HepG2 (cell line): Measurements from ENCODE around the gene RASSF4. TPM values are rescaled to one million over a fixed set of nuclear protein-coding genes. Genes with fewer than 3 reads are reported as not detected.

Experiments
- ATAC-seq: fragments of 200-7000 bp; cut with Tn5 transposase; 3 replicates; pipeline ENCODE4 v1.9.1; 2020; ENCODE audit warnings: mild to moderate bottlenecking, moderate library complexity
- BruUV-seq: library from RNA; stranded (reverse); fragments of 400-500 nt; replicated peaks from 2 replicates; lab custom pipeline; 2021; lab: Mats Ljungman, UMichigan
- CTCF ChIA-PET: fragments of 300-600 bp; formaldehyde crosslinking; extraction: SDS; loops from one replicate; lab custom pipeline; 2021; ENCODE audit warnings: low total read pairs, inconsistent platforms, low intra/inter-chr PET ratio; lab: Yijun Ruan, JAX
- POLR2A ChIA-PET: fragments of 350-600 bp; sonication (Branson Sonifier 250); formaldehyde crosslinking; loops from one replicate; lab custom pipeline; 2020; ENCODE audit warnings: antibody characterized with exemption, inconsistent platforms; lab: Yijun Ruan, JAX
- DNase-seq: peaks from one replicate; pipeline ENCODE4 v3.0.0-alpha.2; 2015; ENCODE audit warnings: low spot score
- FAIRE-seq: peaks from 3 replicates; lab custom pipeline; 2011; peaks lifted over from hg19 to GRCh38; lab: Jason Lieb, UNC
- H2AFZ ChIP-seq: one replicate; pipeline ENCODE4 v1.6.1; 2011; ENCODE audit warnings: low read length, inconsistent platforms
- H3K27ac ChIP-seq: fragments of 300-600 bp; 3 replicates; pipeline ENCODE4 v1.8.0; 2011; ENCODE audit warnings: mixed run types, mild to moderate bottlenecking, mixed read lengths, low read length, inconsistent platforms; ENCODE audit not compliant: insufficient read depth; ENCODE audit errors: extremely low read length
- H3K27me3 ChIP-seq, 2 experiments: fragments of 200-600 bp in 1 of 2; 2 replicates in 1 of 2; 3 replicates in 1 of 2; pipeline versions ENCODE4 v1.6.0 to v1.8.0; 2011; ENCODE audit warnings: low read length in 2 of 2, mild to moderate bottlenecking in 2 of 2, moderate library complexity in 2 of 2, inconsistent platforms in 1 of 2; ENCODE audit not compliant: insufficient read depth in 2 of 2, control insufficient read depth in 1 of 2
- H3K36me3 ChIP-seq, 2 experiments: fragments of 200-600 bp in 1 of 2; replicated peaks in 1 of 2; 2 replicates in 1 of 2; 3 replicates in 1 of 2; pipeline versions ENCODE4 v1.5.1 to v1.8.0; 2011; ENCODE audit warnings: low read length in 2 of 2, inconsistent platforms in 1 of 2; ENCODE audit not compliant: insufficient read depth in 2 of 2, control insufficient read depth in 1 of 2
- H3K4me1 ChIP-seq: 2 replicates; pipeline ENCODE4 v1.5.1; 2012; ENCODE audit warnings: low read length, inconsistent platforms; ENCODE audit not compliant: insufficient read depth
- H3K4me2 ChIP-seq: 2 replicates; pipeline ENCODE4 v1.6.0; 2011; ENCODE audit warnings: low read depth, low read length, inconsistent platforms
- H3K4me3 ChIP-seq, 3 experiments: fragments of 200-600 bp in 1 of 3; sonication (generic), shearing (Covaris generic) in 1 of 3; replicated peaks in 1 of 3; 2 replicates each; pipeline ENCODE4 v1.5.1; 2011 to 2016; ENCODE audit warnings: low read length in 3 of 3, inconsistent platforms in 2 of 3, low read depth in 2 of 3, mild to moderate bottlenecking in 2 of 3, control low read depth in 1 of 3, mixed read lengths in 1 of 3; ENCODE audit not compliant: insufficient read depth in 1 of 3
- H3K79me2 ChIP-seq: one replicate; pipeline ENCODE4 v1.6.1; 2011; ENCODE audit warnings: low read length, inconsistent platforms; ENCODE audit not compliant: insufficient read depth
- H3K9ac ChIP-seq: 2 replicates; pipeline ENCODE4 v1.6.0; 2011; ENCODE audit warnings: mild to moderate bottlenecking, low read depth, low read length, inconsistent platforms; ENCODE audit not compliant: insufficient read depth
- H3K9me3 ChIP-seq: 2 replicates; pipeline ENCODE4 v1.5.1; 2012; ENCODE audit warnings: mild to moderate bottlenecking, low read length
- H4K20me1 ChIP-seq: 2 replicates; pipeline ENCODE4 v1.6.0; 2011; ENCODE audit warnings: inconsistent platforms, mild to moderate bottlenecking, low read length, moderate library complexity; ENCODE audit not compliant: insufficient read depth
- CBX1 ChIP-seq: IDR thresholded peaks from one replicate; pipeline ENCODE4 v1.6.1; 2016; ENCODE audit warnings: antibody characterized with exemption, low read depth
- CCDC6 ChIP-seq: sonication (generic); formaldehyde crosslinking; IDR thresholded peaks from 2 replicates; pipeline ENCODE4 v1.8.1; 2022; ENCODE audit warnings: mild to moderate bottlenecking, missing genetic modification reagents, moderate library complexity
- DNMT1 ChIP-seq: sonication (generic); formaldehyde crosslinking; IDR thresholded peaks from 2 replicates; pipeline ENCODE4 v1.5.1; 2020; ENCODE audit warnings: mild to moderate bottlenecking, missing genetic modification reagents
- EEA1 ChIP-seq: sonication (generic); formaldehyde crosslinking; IDR thresholded peaks from 2 replicates; pipeline ENCODE4 v1.5.1; 2020; ENCODE audit warnings: mild to moderate bottlenecking, missing genetic modification reagents, borderline replicate concordance
- FOXC1 ChIP-seq: sonication (generic); formaldehyde crosslinking; IDR thresholded peaks from 2 replicates; pipeline ENCODE4 v1.8.0; 2022; ENCODE audit warnings: mild to moderate bottlenecking, missing genetic modification reagents, borderline replicate concordance
- FOXM1 ChIP-seq: sonication (generic); formaldehyde crosslinking; IDR thresholded peaks from 2 replicates; pipeline ENCODE4 v1.5.0; 2020; ENCODE audit warnings: missing genetic modification reagents
- FOXP1 ChIP-seq, 2 experiments: fragments of 450-650 bp in 1 of 2; IDR thresholded peaks; 2 replicates each; pipeline ENCODE4 v1.6.1; 2017 to 2018; ENCODE audit warnings: antibody characterized with exemption in 1 of 2
- JUNB ChIP-seq: sonication (generic); formaldehyde crosslinking; IDR thresholded peaks from 2 replicates; pipeline ENCODE4 v1.8.0; 2022; ENCODE audit warnings: missing genetic modification reagents, mild to moderate bottlenecking, borderline replicate concordance
- KDM1A ChIP-seq: IDR thresholded peaks from 2 replicates; pipeline ENCODE4 v1.6.1; 2016; ENCODE audit warnings: missing compliant biosample characterization
- NBN ChIP-seq: fragments of 450-650 bp; conservative IDR thresholded peaks from 2 replicates; pipeline ENCODE4 v1.6.1; 2017
- NFIC ChIP-seq: IDR thresholded peaks from 2 replicates; pipeline ENCODE4 v1.6.1; 2012; ENCODE audit warnings: mild to moderate bottlenecking, low read length, inconsistent platforms
- PHB2 ChIP-seq: fragments of 450-650 bp; IDR thresholded peaks from 2 replicates; pipeline ENCODE4 v1.6.1; 2018; ENCODE audit not compliant: partially characterized antibody
- PLSCR1 ChIP-seq: sonication (generic); formaldehyde crosslinking; IDR thresholded peaks from 2 replicates; pipeline ENCODE4 v1.5.0; 2020; ENCODE audit warnings: missing genetic modification reagents, mild to moderate bottlenecking, borderline replicate concordance
- RAD21 ChIP-seq: fragments of 450-650 bp; formaldehyde crosslinking; IDR thresholded peaks from 2 replicates; pipeline ENCODE4 v1.5.0; 2020; ENCODE audit warnings: mild to moderate bottlenecking
- SAFB2 ChIP-seq: sonication (generic); formaldehyde crosslinking; IDR thresholded peaks from 2 replicates; pipeline ENCODE4 v1.5.1; 2020; ENCODE audit warnings: missing genetic modification reagents, low read depth, mild to moderate bottlenecking, borderline replicate concordance
- ZFP36 ChIP-seq: fragments of 150-350 bp; IDR thresholded peaks from 2 replicates; pipeline ENCODE4 v1.6.1; 2018; ENCODE audit warnings: borderline replicate concordance, low read length, low read depth; ENCODE audit not compliant: partially characterized antibody
- ZMAT3 ChIP-seq: sonication (generic); formaldehyde crosslinking; conservative IDR thresholded peaks from 2 replicates; pipeline ENCODE4 v1.7.0; 2021; ENCODE audit warnings: missing genetic modification reagents
- ZNF136 ChIP-seq: sonication (generic); formaldehyde crosslinking; IDR thresholded peaks from 2 replicates; pipeline ENCODE4 v1.8.1; 2022; ENCODE audit warnings: low read depth, mild to moderate bottlenecking, moderate library complexity, missing genetic modification reagents
- ZNF235 ChIP-seq: sonication (generic); formaldehyde crosslinking; IDR thresholded peaks from 2 replicates; pipeline ENCODE4 v1.8.1; 2023; ENCODE audit warnings: mild to moderate bottlenecking, missing genetic modification reagents, borderline replicate concordance
- ZNF275 ChIP-seq: sonication (generic); formaldehyde crosslinking; IDR thresholded peaks from 2 replicates; pipeline ENCODE4 v1.8.0; 2022; ENCODE audit warnings: missing genetic modification reagents, mild to moderate bottlenecking, inconsistent platforms, borderline replicate concordance
- ZNF335 ChIP-seq: sonication (generic); formaldehyde crosslinking; IDR thresholded peaks from 2 replicates; pipeline ENCODE4 v1.4.0; 2020; ENCODE audit warnings: missing genetic modification reagents
- ZNF44 ChIP-seq: sonication (generic); formaldehyde crosslinking; IDR thresholded peaks from 2 replicates; pipeline ENCODE4 v1.5.1; 2020; ENCODE audit warnings: mild to moderate bottlenecking, missing genetic modification reagents
- ZNF441 ChIP-seq: sonication (generic); formaldehyde crosslinking; IDR thresholded peaks from 2 replicates; pipeline ENCODE4 v1.7.0; 2021; ENCODE audit warnings: missing genetic modification reagents, borderline replicate concordance
- ZNF773 ChIP-seq: sonication (generic); formaldehyde crosslinking; IDR thresholded peaks from 2 replicates; pipeline ENCODE4 v1.4.0; 2020; ENCODE audit warnings: missing genetic modification reagents, borderline replicate concordance
- WGBS: methylation state at CpG from one replicate; pipeline ENCODE4 v1.1.6; 2017; ENCODE audit warnings: low lambda C conversion rate; 5-methylcytosine and 5-hydroxymethylcytosine counted together
- in situ Hi-C: cut with HindIII; loops from 2 replicates; pipeline ENCODE4 v1.10.0; 2017; ENCODE audit warnings: low pct_unique_long_range_greater_than_20kb; ENCODE audit not compliant: extremely low pct_ligation_motif_present
- intact Hi-C: fragments of 100-400 bp; cut with micrococcal nuclease; formaldehyde crosslinking; loops from one replicate; pipeline ENCODE4 v1.10.0; 2022; ENCODE audit not compliant: unreplicated experiment
- polyA plus RNA-seq, 8 experiments: library from polyadenylated mRNA; depleted of rRNA in 3 of 8; stranded (reverse) in 7 of 8; unstranded in 1 of 8; fragments of >200 nt; fragmentation: Illumina TruSeq in 4 of 8; extraction: Trizol in 4 of 8; gene quantifications; 2 replicates each; pipeline versions ENCODE4 v1.2.1 to v1.2.3, GENCODE V29; 2011 to 2016; ENCODE audit warnings: low read depth in 4 of 8, missing spikeins in 1 of 8, mixed read lengths in 1 of 8; ENCODE audit not compliant: insufficient read depth in 1 of 8
- total RNA-seq, 5 experiments: library from RNA; depleted of rRNA; stranded (reverse); fragments of >200 nt; fragmentation: Illumina TruSeq; extraction: Trizol; gene quantifications; 2 replicates each; pipeline ENCODE4 v1.2.3, GENCODE V29; 2016; ENCODE audit warnings: low read depth in 1 of 5

Gene RASSF4
- total and polyA plus RNA-seq, 2 of the 13 experiments (the other 11 are each of a cell fraction or from before 2014, with no cell fraction given) = 34.0 to 51.7 TPM

- 81% methylated on average over 15 of the region's 16 CpGs for WGBS
- H3K9ac ChIP-seq = no peak overlapping the region
- H3K79me2 ChIP-seq = no peaks in the 10 kb centered on the region
- no peak for FAIRE-seq
- H3K27me3 ChIP-seq = peaks cover 3 to 5% of the 10 kb centered on the region in 2 experiments; a peak in 1 of 5 replicates
- H3K4me3 ChIP-seq = no peak overlapping the region
- no peak for DNase-seq
- in situ Hi-C loops = no loop called here
- no peak overlapping the region for H3K4me2 ChIP-seq
- no TSS peak for BruUV-seq
- ATAC-seq = no peak
- H3K9me3 ChIP-seq = no peaks in the 10 kb centered on the region
- no peaks in the 10 kb centered on the region for H3K36me3 ChIP-seq
- H4K20me1 ChIP-seq = no peaks in the 10 kb centered on the region
- intact Hi-C loops = loop anchor here (2.0 kb wide), 1 partner anchor 61 kb away; no protein-coding TSS in a partner anchor
- CTCF ChIA-PET = interaction anchor here (1.3 to 1.7 kb wide), 2 partner anchors 61 to 1255 kb away, joined by 3 to 4 read pairs; no protein-coding TSS in a partner anchor
- POLR2A ChIA-PET = interaction anchor here (1.8 kb wide), 1 partner anchor 53 kb away, joined by 6 read pairs; the partner anchor contains the start of gene DEPP1
- H2AFZ ChIP-seq = no peak overlapping the region
- H3K4me1 ChIP-seq = peaks cover 39% of the 10 kb centered on the region
- no peak overlapping the region for H3K27ac ChIP-seq
- no peak for TF ChIP-seq ZNF441 (CRISPR knock-in tag)
- no peak for TF ChIP-seq RAD21 (CRISPR knock-in tag)
- no peak for TF ChIP-seq ZMAT3
- TF ChIP-seq DNMT1 (CRISPR knock-in tag) = no peak
- TF ChIP-seq NFIC = no peak
- no peak for TF ChIP-seq PLSCR1 (CRISPR knock-in tag)
- no peak for TF ChIP-seq ZNF275
- TF ChIP-seq FOXM1 (CRISPR knock-in tag) = no peak
- no peak for TF ChIP-seq FOXC1 (CRISPR knock-in tag)
- TF ChIP-seq KDM1A (CRISPR knock-in tag) = no peak
- no peak for TF ChIP-seq ZNF235 (CRISPR knock-in tag)
- TF ChIP-seq PHB2 = peak; percentile 73
- TF ChIP-seq NBN = peak; percentile 89; the same call in 1 of the 2 replicates
- TF ChIP-seq ZNF136 (CRISPR knock-in tag) = no peak
- no peak for TF ChIP-seq ZNF773
- no peak for TF ChIP-seq ZFP36
- TF ChIP-seq JUNB (CRISPR knock-in tag) = 0 out of 2 replicates have a peak, but pooled peaks have one; percentile 40
- no peak for TF ChIP-seq EEA1 (CRISPR knock-in tag)
- no peak for TF ChIP-seq ZNF335 (CRISPR knock-in tag)
- no peak for TF ChIP-seq CCDC6 (CRISPR knock-in tag)
- TF ChIP-seq ZNF44 (CRISPR knock-in tag) = no peak
- TF ChIP-seq FOXP1 (IDR thresholded peaks at IDR 0.05) = peak; percentile 28; the same call in 1 of the 2 replicates
- TF ChIP-seq FOXP1 (CRISPR knock-in tag; IDR thresholded peaks at IDR 0.05) = no peak
- TF ChIP-seq CBX1 = no peak
- TF ChIP-seq SAFB2 (CRISPR knock-in tag) = no peak
Measured at GRCh38 chr10:44925811-44926750, 33.5 kb upstream of the RASSF4 start.
